ENCODE data around the gene HUWE1.

HUWE1 gene

GRCh38 chrX:53685711-53686110, 808 bp downstream of the HUWE1 start:
- no peak for DNase-seq

GRCh38 chrX:53684415-53685192, 1.9 kb downstream of the HUWE1 start:
- no peak for DNase-seq

- DNase-seq: peak; percentile 98
Measured at GRCh38 chrX:53683556-53684414, 2.7 kb downstream of the HUWE1 start.

GRCh38 chrX:53682885-53683555, 3.5 kb downstream of the HUWE1 start:
- no peak for DNase-seq

- DNase-seq: no peak
Measured at GRCh38 chrX:53681661-53682060, 4.9 kb downstream of the HUWE1 start.

- DNase-seq: no peak
Measured at GRCh38 chrX:53678667-53679066, 7.9 kb downstream of the HUWE1 start.

GRCh38 chrX:53677286-53677685, 9.2 kb downstream of the HUWE1 start:
- DNase-seq: no peak

GRCh38 chrX:53674581-53674980, 11.9 kb downstream of the HUWE1 start:
- no peak for DNase-seq

GRCh38 chrX:53669258-53669657, 17.3 kb downstream of the HUWE1 start:
- no peak for DNase-seq

GRCh38 chrX:53666171-53666570, 20.3 kb downstream of the HUWE1 start:
- no peak for DNase-seq

- DNase-seq: no peak
Measured at GRCh38 chrX:53660004-53660403, 26.5 kb downstream of the HUWE1 start.

GRCh38 chrX:53659039-53659438, 27.5 kb downstream of the HUWE1 start:
- DNase-seq: no peak

- DNase-seq: no peak
Measured at GRCh38 chrX:53656845-53657244, 29.7 kb downstream of the HUWE1 start.

GRCh38 chrX:53654376-53654775, 32.1 kb downstream of the HUWE1 start:
- DNase-seq: no peak

GRCh38 chrX:53644751-53645150, 41.8 kb downstream of the HUWE1 start:
- no peak for DNase-seq

GRCh38 chrX:53642337-53642736, 44.2 kb downstream of the HUWE1 start:
- DNase-seq: no peak

GRCh38 chrX:53639257-53639656, 47.3 kb downstream of the HUWE1 start:
- no peak for DNase-seq

GRCh38 chrX:53637479-53637878, 49.0 kb downstream of the HUWE1 start:
- no peak for DNase-seq

GRCh38 chrX:53631156-53631555, 55.4 kb downstream of the HUWE1 start:
- DNase-seq: no peak

GRCh38 chrX:53630261-53630660, 56.3 kb downstream of the HUWE1 start:
- DNase-seq: no peak

- no peak for DNase-seq
Measured at GRCh38 chrX:53622431-53622830, 64.1 kb downstream of the HUWE1 start.

GRCh38 chrX:53621418-53621986, 65.0 kb downstream of the HUWE1 start:
- DNase-seq: no peak

GRCh38 chrX:53616946-53617345, 69.6 kb downstream of the HUWE1 start:
- no peak for DNase-seq

Measured in NCI-H1436 treated with DMSO at 0.1 percent for 48 hours (cell line).